Heart right ventricle (tissue), 16 donors: ENCODE measurements around the gene VMO1. TPM values are rescaled to one million over a fixed set of nuclear protein-coding genes. Genes with fewer than 3 reads are reported as not detected.
A peak's percentile ranks its signal among the peaks of the same experiment; 100 is the strongest.

ENCODE experiments used
- ATAC-seq, 8 donors: fragments of 200-7000 bp; cut with Tn5 transposase; one replicate each; pipeline ENCODE4 v1.9.1; 2020; ENCODE audit warnings: mild to moderate bottlenecking in 8 of 8, moderate library complexity in 8 of 8, moderate number of reproducible peaks in 1 of 8
- DNase-seq, 2 donors: peaks; one replicate each; pipeline ENCODE4 v3.0.0-alpha.2; 2020
- H3K27ac ChIP-seq, 10 donors: fragments of 200-600 bp; sonication (generic) in 2 of 10; one replicate each; pipeline versions ENCODE4 v1.5.0 to v1.8.0; 2020 to 2022; ENCODE audit warnings: mild to moderate bottlenecking in 3 of 10
- H3K27me3 ChIP-seq, 7 donors: fragments of 200-600 bp; one replicate each; pipeline ENCODE4 v1.8.0; 2021 to 2022; ENCODE audit warnings: mild to moderate bottlenecking in 2 of 7
- H3K36me3 ChIP-seq, 9 donors: fragments of 200-600 bp; sonication (generic) in 1 of 9; one replicate each; pipeline versions ENCODE4 v1.5.0 to v1.8.0; 2020 to 2022; ENCODE audit warnings: mild to moderate bottlenecking in 2 of 9
- H3K4me1 ChIP-seq, 9 donors: fragments of 200-600 bp; sonication (generic) in 1 of 9; one replicate each; pipeline versions ENCODE4 v1.5.0 to v1.8.0; 2020 to 2022; ENCODE audit warnings: mild to moderate bottlenecking in 4 of 9
- H3K4me3 ChIP-seq, 10 donors: fragments of 200-600 bp; sonication (generic) in 2 of 10; one replicate each; pipeline versions ENCODE4 v1.5.0 to v1.8.0; 2020 to 2022; ENCODE audit warnings: mild to moderate bottlenecking in 7 of 10, moderate library complexity in 2 of 10
- H3K9me3 ChIP-seq, 11 donors: fragments of 200-600 bp in 10 of 11; sonication (generic) in 2 of 11; one replicate each; pipeline versions ENCODE4 v1.5.0 to v1.8.0; 2013 to 2022; ENCODE audit warnings: mild to moderate bottlenecking in 2 of 11, control low read depth in 1 of 11, moderate library complexity in 1 of 11
- WGBS, 2 donors: extraction: QIAGEN DNeasy Blood & Tissue Kit; methylation state at CpG; one replicate each; pipeline ENCODE4 v1.1.7; 2013; ENCODE audit warnings: inconsistent platforms in 1 of 2; 5-methylcytosine and 5-hydroxymethylcytosine counted together
- intact Hi-C, 10 donors: fragments of 100-400 bp; cut with DNase I; formaldehyde crosslinking; loops; one replicate each; pipeline versions ENCODE4 v1.11.1 to v1.14.2; 2022
- polyA plus RNA-seq, 2 donors: library from polyadenylated mRNA; stranded (reverse); fragments of 200-250 nt; gene quantifications; one replicate each; pipeline ENCODE4 v1.2.3, GENCODE V29; 2013
- total RNA-seq, 10 donors: library from RNA; stranded (reverse); fragmentation: NEBNext Ultra II Directional in 3 of 10; extraction: Animal tissue kit (Norgen Biotek cat#: 25700) in 3 of 10; gene quantifications; one replicate each; pipeline versions ENCODE4 v1.2.1 to v1.2.4, GENCODE V29; 2021 to 2023
- TF ChIP-seq, protein P1 (sequence below), 9 donors: fragments of 200-600 bp; sonication (generic) in 2 of 9; IDR thresholded peaks; one replicate each; pipeline versions ENCODE4 v1.5.0 to v1.8.0; 2021 to 2022; ENCODE audit warnings: antibody characterized with exemption in 9 of 9, mild to moderate bottlenecking in 5 of 9, moderate library complexity in 1 of 9
- donor health status: Arrhythmogenic right ventricular cardiomyopathy.
- donor health status: ischemic (EF 13 %, LVEDD 7.1; RV severe dilation, severe dysfunction).
- donor health status: healthy with polysubstance abuse.
- donor health status: DM: no; HTN: yes; CAD: no.
- donor health status: DM: no; HTN: no; CAD: no.
- donor health status: ischemic (EF 25% LVEDD 6.9; RV normal size, moderate dysfunction).
- donor health status: ischemic (EF 25% LVEDD 5.7; RV mildly dilated, moderate dysfunction).
- donor health status: healthy.
- donor health status: DM: yes; HTN: yes; CAD: no.
- donor health status: Ischemic cardiomyopathy.
- donor health status: ischemic (EF 35%, LVEDD 5.7; RV mildly dilated, moderate dysfunction).
- donor health status: nonischemic (EF 11% LVEDD 7.7; RV severe dilation, severe dysfunction).
- donor health status: DM: yes; HTN: yes; CAD: no.
- donor health status: PGD.
- donor health status: ischemic (EF 29% LVEDD 5.4; RV normal size, mild dysfunction).
- donor health status: nonischemic (EF 23%, LVEDD 6.1; RV moderate dilation, normal function).

VMO1 gene
- total and polyA plus RNA-seq, 12 donors, result 0.38 to 2.1 (median 0.64) TPM; not detected in 2

- Histone ChIP-seq H3K27ac (no peak overlapping the region), H3K27me3 (peaks cover 0 to 65% (median 39%) of the 10 kb centered on the region in 7 donors), H3K4me1 (peaks cover 0 to 36% (median 10%) of the 10 kb centered on the region in 9 donors), H3K4me3 (no peak overlapping the region), H3K9me3 (no peaks in the 10 kb centered on the region), H3K36me3 (no peaks in the 10 kb centered on the region)
- 40 to 46% methylated on average over 3 of the region's 3 CpGs for WGBS, 2 donors
- TF ChIP-seq, protein P1, sequence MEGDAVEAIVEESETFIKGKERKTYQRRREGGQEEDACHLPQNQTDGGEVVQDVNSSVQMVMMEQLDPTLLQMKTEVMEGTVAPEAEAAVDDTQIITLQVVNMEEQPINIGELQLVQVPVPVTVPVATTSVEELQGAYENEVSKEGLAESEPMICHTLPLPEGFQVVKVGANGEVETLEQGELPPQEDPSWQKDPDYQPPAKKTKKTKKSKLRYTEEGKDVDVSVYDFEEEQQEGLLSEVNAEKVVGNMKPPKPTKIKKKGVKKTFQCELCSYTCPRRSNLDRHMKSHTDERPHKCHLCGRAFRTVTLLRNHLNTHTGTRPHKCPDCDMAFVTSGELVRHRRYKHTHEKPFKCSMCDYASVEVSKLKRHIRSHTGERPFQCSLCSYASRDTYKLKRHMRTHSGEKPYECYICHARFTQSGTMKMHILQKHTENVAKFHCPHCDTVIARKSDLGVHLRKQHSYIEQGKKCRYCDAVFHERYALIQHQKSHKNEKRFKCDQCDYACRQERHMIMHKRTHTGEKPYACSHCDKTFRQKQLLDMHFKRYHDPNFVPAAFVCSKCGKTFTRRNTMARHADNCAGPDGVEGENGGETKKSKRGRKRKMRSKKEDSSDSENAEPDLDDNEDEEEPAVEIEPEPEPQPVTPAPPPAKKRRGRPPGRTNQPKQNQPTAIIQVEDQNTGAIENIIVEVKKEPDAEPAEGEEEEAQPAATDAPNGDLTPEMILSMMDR (IDR thresholded peaks at IDR 0.05), result no peak
- DNase-seq (no peak), ATAC-seq (no peak)
- intact Hi-C loops, result no loop called here
Observed at GRCh38 chr17:4750606-4751005, 35.6 kb downstream of the VMO1 start.

- H3K36me3 ChIP-seq, result no peaks in the 10 kb centered on the region
- TF ChIP-seq, protein P1 (IDR thresholded peaks at IDR 0.05), result no peak
- H3K9me3 ChIP-seq, result no peaks in the 10 kb centered on the region
- H3K27me3 ChIP-seq, result peaks cover 0 to 66% (median 48%) of the 10 kb centered on the region in 7 donors
- DNase-seq, result no peak
- ATAC-seq, result peak in 2 of 8 donors; percentile 13 to 36
- H3K4me1 ChIP-seq, result peaks cover 0 to 44% (median 16%) of the 10 kb centered on the region in 9 donors
- H3K4me3 ChIP-seq, result no peak overlapping the region
- peak overlapping the region in 3 of 10 donors; percentile 36 to 68 (median 39) for H3K27ac ChIP-seq
- 47 to 49% methylated on average over 4 of the region's 4 CpGs for WGBS, 2 donors
- intact Hi-C loops, result no loop called here
Observed at GRCh38 chr17:4748686-4749085, 37.5 kb downstream of the VMO1 start.

DNA sequence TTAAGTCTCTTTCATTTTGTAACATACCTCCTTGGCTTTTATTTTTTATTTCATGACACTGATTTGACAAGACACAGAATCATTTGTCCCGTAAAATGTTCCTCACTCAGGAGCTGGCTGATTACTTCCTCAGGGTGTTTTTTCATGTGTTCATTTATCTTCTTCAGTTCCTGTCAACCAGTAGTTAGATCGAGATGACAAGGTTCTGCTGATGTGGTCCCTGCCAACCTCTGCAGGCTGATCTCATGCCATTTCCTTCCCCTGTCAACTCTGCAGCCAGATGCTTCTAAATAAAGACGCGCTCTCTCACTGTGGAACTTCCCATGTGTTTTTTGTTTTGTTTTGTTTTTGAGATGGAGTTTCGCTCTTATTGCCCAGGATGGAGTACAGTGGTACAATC lies 38.3 kb downstream of the VMO1 start:
- no peaks in the 10 kb centered on the region for H3K9me3 ChIP-seq
- intact Hi-C loops, result no loop called here
- H3K27ac ChIP-seq, result peak overlapping the region in 5 of 10 donors; percentile 20 to 69 (median 39)
- peak in 7 of 8 donors; percentile 49 to 86 (median 77) for ATAC-seq
- peaks cover 0 to 44% (median 16%) of the 10 kb centered on the region in 9 donors for H3K4me1 ChIP-seq
- TF ChIP-seq, protein P1 (IDR thresholded peaks at IDR 0.05), result no peak
- H3K4me3 ChIP-seq, result no peak overlapping the region
- WGBS, 2 donors, result 10 to 18% methylated on average over 5 of the region's 5 CpGs
- no peak for DNase-seq
- no peaks in the 10 kb centered on the region for H3K36me3 ChIP-seq
- H3K27me3 ChIP-seq, result peaks cover 0 to 62% (median 42%) of the 10 kb centered on the region in 7 donors

DNA sequence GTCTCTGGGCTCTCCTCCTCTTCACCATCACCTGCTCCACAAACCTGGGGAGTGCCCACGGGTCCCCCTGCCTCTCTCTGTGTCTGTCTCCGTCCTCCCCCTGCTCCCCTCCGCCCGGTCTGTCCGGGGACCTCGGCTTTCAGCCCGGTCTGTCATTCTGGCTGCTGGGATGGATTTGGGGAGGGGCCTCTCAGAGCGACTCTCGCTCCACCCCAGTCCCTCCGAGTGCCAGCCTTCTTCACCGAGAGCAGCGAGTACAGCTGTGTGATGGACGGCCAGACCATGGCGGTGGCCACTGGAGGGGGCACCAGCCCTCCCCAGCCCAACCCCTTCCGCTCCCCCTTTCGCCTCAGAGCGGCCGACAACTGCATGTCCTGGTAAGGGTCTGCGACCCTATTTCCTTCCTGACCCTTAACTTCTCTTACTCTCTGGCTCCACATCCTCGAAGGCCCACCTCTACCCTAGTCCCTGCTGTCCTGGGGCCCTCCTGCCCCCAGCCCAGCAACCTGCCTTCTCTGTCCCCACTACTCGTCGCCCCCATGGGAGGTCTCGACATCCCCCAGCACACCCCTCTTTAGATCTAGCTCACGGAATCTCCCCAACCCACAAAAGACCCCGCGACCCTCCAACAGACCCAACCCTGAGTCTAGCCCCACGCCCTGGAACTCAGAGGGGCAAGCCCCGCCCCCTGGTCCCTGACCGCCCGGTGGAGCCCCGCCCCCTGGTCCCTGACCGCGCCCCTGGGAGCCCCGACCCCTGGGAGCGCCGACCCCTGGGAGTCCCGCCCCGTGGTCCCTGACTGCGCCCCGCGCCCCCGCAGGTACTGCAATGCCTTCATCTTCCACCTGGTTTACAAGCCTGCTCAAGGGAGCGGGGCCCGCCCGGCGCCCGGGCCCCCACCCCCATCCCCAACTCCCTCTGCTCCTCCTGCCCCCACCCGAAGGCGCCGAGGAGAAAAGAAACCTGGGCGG lies 40.9 kb downstream of the VMO1 start:
- DNase-seq (no peak), ATAC-seq (peak in 3 of 8 donors; percentile 9 to 44 (median 22))
- no peak overlapping the region for H3K4me3 ChIP-seq
- 7 to 14% methylated on average over 51 of the region's 51 CpGs for WGBS, 2 donors
- intact Hi-C loops, result loop anchor here in 2 of 10 donors (5.0 kb wide), 2 partner anchors 37 to 42 kb away; partner anchors contain the start of genes GLTPD2 (in 1 of the 2) and VMO1 (in 1 of the 2)
- peaks cover 0 to 53% (median 23%) of the 10 kb centered on the region in 7 donors for H3K27me3 ChIP-seq
- H3K9me3 ChIP-seq, result no peaks in the 10 kb centered on the region
- no peak overlapping the region for H3K27ac ChIP-seq
- H3K4me1 ChIP-seq, result peaks cover 0 to 32% (median 16%) of the 10 kb centered on the region in 9 donors
- TF ChIP-seq, protein P1 (IDR thresholded peaks at IDR 0.05), result no peak
- H3K36me3 ChIP-seq, result no peaks in the 10 kb centered on the region
